Stimulated activated CD8-positive, alpha-beta memory T cell treated with anti-CD3 and anti-CD28 coated beads, Interleukin-4, amount 100 ng/mL, for 1 hour (primary cell): Measurements from ENCODE around the gene GARIN1A.
"Not testable (repeated sequence)": the region's sequence is repeated elsewhere in the genome, so short reads cannot be mapped to it uniquely, and the experiment has no call there.

Source experiments
- DNase-seq, 2 donors: peaks; one replicate each; pipeline ENCODE4 v3.0.0-alpha.2; 2020; ENCODE audit warnings: low read depth in 2 of 2, low spot score in 1 of 2

The GARIN1A gene

GRCh38 chr7:128671992-128672391 lies at the start of gene GARIN1A:
Gene GARIN1A (plus strand): TSS chr7:128672292. CDS start chr7:128672398, 106 bp downstream.
- no peak for DNase-seq

- not testable (repeated sequence) for DNase-seq
Measured at GRCh38 chr7:128627124-128627523, 45.0 kb upstream of the GARIN1A start.

GRCh38 chr7:128633915-128634314 lies 38.2 kb upstream of the GARIN1A start:
- not testable (repeated sequence) for DNase-seq

- not testable (repeated sequence) for DNase-seq
Measured at GRCh38 chr7:128645206-128645605, 26.9 kb upstream of the GARIN1A start.

GRCh38 chr7:128645844-128646243 lies 26.2 kb upstream of the GARIN1A start:
- DNase-seq, result not testable (repeated sequence)

GRCh38 chr7:128646877-128647276 lies 25.2 kb upstream of the GARIN1A start:
- not testable (repeated sequence) for DNase-seq

GRCh38 chr7:128651096-128651495 lies 21.0 kb upstream of the GARIN1A start:
- DNase-seq, result not testable (repeated sequence)

- not testable (repeated sequence) for DNase-seq
Measured at GRCh38 chr7:128652606-128653005, 19.5 kb upstream of the GARIN1A start.

- not testable (repeated sequence) for DNase-seq
Measured at GRCh38 chr7:128653197-128653596, 18.9 kb upstream of the GARIN1A start.

GRCh38 chr7:128654080-128654479 lies 18.0 kb upstream of the GARIN1A start:
- DNase-seq, result not testable (repeated sequence)

GRCh38 chr7:128654501-128654900 lies 17.6 kb upstream of the GARIN1A start:
- not testable (repeated sequence) for DNase-seq

GRCh38 chr7:128658428-128658827 lies 13.7 kb upstream of the GARIN1A start:
- not testable (repeated sequence) for DNase-seq

- DNase-seq, result no peak
Measured at GRCh38 chr7:128660596-128660995, 11.5 kb upstream of the GARIN1A start.

GRCh38 chr7:128661446-128661845 lies 10.6 kb upstream of the GARIN1A start:
- no peak for DNase-seq

- no peak for DNase-seq
Measured at GRCh38 chr7:128662091-128662490, 10.0 kb upstream of the GARIN1A start.

- not testable (repeated sequence) for DNase-seq
Measured at GRCh38 chr7:128663223-128663622, 8.9 kb upstream of the GARIN1A start.

- no peak for DNase-seq
Measured at GRCh38 chr7:128665057-128665456, 7.0 kb upstream of the GARIN1A start.

- DNase-seq, result no peak
Measured at GRCh38 chr7:128666200-128666599, 5.9 kb upstream of the GARIN1A start.

- no peak for DNase-seq
Measured at GRCh38 chr7:128672927-128673517, 930 bp downstream of the GARIN1A start.

GRCh38 chr7:128673571-128673970 lies 1.5 kb downstream of the GARIN1A start:
- DNase-seq, result no peak

- DNase-seq, result no peak
Measured at GRCh38 chr7:128676665-128677064, 4.6 kb downstream of the GARIN1A start.

GRCh38 chr7:128679920-128680319 lies 7.8 kb downstream of the GARIN1A start:
- no peak for DNase-seq
